ENCODE data around the gene COL27A1.

The COL27A1 gene

DNA sequence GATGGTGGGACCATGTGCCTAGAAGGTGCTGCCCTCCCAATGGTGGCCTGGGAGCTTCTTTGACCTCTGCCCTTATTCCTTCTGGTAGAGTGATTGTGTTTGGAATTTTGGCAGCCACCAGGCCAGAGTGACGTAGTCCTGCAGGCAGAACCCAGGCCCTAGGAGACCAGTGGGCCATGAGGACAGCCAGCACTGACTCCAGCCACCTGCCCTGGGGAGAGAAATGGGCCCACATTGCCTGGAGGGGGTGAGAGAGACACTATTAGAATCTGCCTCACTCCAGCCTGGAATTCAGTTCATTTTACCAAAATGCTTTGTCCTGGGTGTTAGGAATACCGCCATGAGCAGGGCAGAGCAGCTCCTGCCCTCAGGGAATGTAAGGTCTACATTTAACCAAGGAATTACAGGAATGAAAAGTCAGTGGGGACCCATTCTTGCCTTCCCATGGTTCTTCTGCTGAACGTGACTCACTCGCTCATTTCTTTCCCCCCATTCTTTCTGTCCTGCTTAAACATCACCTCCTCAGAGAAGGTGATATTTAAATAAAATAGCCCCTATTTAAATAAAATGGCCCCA, 5.5 kb upstream of the COL27A1 start:
- no peak for DNase-seq

DNA sequence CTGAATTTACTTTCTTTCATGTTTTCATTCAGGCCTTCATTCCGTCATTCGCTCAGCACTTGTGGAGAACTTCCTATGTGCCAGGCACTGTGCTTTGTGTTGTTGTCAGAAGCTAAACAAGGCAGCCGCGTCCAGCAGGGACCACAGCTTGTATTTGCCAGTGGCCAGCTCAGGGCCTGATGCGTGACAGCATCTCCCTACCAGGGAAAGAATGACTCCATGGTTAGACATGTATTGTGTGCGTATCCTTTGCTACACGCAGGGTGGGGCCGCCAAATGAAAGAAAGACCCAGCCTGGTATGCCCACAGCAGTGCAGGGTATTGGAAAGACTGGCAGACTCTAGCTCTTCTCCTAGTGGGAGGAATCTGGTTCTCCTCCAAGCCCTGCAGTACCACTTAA, 4.7 kb upstream of the COL27A1 start:
- DNase-seq = no peak

DNA sequence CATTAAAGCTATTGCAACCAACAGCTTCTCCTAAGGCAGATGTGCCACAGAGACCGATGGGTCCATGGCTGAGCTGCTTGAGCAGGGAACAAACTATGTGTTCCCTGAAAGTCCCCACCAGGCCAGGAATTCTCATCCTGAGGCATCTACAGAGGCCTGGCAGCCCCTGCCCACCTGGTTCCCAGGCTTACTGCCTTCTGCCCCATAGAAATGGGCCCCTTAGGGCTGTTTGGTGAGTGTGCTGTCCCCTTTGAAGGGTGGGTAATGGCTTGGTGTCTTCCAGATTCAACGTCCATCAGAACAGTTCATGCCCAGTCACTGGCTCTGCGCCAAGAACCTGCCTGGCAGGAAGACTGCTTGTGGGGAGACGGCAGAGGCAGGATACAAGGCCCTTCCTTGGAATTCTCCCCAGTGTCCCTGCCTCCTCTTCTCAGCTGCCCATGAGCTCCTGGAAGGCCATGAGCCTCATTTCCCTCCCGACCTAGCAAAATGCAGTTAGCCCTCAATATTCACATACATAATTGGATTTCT, 3.8 kb upstream of the COL27A1 start:
- DNase-seq = no peak

DNA sequence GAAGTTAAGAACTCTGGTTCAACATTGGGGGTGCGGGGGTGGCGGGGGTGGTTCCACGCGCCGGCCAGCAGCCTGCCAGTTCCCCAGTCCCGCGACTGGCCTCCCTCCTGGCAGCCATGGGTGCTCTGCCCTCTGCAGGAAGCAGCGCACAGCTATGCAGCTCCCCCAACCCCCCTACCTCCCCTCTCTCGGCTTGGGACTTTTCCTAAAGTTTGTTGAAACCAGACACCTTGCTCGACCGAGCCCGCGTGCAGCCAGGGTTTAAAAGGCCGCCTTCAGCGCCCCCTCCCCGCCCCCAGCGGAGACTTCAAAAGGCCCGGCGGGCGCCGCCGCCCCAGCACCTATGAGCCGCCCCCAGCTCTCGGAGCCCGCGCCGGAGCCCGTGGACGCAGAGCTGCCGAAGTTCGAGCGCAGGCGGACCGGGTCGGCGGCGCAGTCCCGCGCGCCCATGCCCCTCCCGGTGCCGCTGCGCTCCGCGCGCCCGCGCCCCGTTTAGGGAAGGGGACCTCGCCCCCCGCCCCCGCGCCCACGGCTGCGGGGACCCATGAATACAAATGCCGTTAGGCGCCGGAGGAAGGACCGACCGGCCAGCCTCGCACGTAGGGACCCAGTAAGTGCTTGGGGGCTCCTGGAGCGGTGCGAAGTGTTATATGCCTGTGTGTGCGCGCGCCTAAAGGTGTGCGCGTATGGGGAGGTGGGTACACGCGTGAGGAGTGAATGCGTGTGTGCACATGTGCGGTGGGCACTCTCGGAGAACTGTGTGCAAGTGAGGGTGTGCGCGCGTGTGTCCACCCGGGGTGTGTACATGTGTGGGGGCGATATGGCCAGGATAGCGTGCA, 1.4 kb upstream of the COL27A1 start:
- DNase-seq = peak; percentile 3 to 5

DNA sequence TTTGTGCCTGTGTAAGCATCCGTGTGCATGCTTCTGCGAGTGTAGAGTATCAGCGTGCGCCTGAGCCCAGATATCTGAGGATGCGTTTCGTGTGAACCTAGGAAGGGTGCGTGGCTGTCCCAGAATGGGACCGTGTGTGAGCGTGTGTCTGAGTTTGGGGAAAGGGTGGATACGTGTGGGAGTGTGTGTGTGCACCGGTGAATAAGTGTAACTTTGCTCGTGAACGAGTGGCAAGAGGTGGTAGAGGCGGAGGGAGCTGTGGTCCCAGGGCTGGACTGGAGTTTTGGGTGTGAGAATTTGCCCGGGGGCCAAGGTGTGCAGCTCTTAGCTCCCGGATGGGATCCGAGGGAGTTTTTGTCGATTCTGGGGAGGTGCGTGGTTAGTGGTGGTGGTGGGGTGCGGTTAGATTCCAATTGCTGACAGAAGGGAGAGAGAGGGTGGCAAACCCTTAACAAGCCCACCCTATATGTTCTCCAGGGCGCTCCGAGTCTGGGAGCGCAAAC, 686 bp upstream of the COL27A1 start:
- DNase-seq = no peak

DNA sequence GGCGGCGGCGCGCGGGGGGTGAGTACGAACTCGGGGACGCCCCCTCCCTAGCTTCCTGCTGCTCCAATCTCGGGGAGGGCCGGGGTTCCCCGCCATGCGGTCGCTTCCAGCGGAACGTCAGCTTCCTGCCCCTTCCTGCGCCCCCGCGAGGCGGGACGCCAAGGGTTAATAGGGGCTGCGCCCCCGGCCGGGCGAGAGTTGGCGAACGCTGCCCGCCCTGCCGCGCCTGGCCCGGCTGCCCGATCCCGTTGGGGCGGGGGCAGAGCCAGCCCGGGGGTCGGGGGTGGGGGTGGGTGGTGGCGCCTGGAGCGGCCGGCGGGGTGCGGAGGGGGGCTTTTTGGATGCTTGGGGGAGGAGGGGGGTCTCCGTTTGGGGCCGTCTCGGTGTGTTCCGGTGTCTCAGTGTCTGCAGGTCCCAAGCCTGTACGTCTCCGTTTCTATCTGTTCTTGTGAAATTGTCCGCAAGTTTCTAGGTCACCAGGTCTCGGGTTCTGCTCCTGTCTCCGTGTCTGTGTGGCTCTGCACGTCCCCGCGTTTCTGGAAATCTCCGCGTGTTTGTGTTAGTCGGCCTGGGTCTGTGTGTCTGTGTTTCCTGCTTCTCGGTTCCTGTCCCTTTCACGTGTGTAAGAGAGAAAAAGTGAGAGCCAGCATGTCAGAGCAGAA, 789 bp downstream of the COL27A1 start:
- peak; percentile 6 to 14 for DNase-seq

DNA sequence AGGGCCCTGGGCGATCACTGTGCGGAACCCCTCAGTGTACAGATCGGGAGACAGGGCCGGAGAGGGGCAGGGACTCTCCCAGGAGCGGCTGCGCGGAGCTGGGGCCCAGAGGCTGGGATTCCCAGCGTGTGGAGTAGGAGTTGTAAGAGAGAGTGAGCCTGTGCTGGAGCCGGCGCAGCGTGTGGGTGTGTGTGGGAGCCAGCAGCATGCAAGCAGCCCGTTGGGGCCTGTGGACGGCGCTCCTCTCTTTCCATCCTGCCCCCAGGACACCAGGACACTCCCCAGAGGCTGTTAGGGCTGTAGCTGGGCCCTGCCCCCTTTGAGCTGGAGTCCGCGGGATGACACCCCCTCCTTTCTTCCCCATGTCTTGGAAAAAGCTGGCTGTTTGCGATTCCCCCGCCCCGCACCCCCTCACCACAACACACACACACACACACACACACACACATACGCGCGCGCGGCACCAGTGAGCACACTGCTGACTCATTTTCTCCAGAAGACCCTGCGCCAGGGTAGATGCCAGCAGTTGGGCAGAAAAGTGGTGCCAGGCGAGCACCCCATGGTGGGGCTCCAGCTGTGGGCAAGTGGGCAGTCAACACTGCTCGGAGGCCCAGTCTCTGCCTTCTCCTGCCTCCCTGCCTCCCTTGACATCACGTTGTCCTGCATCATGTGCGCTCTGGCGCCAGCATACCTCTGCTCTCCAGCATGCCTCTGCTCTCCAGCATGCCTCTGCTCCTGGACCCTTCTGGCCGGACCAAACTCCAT, 1.5 kb downstream of the COL27A1 start:
- DNase-seq = no peak

DNA sequence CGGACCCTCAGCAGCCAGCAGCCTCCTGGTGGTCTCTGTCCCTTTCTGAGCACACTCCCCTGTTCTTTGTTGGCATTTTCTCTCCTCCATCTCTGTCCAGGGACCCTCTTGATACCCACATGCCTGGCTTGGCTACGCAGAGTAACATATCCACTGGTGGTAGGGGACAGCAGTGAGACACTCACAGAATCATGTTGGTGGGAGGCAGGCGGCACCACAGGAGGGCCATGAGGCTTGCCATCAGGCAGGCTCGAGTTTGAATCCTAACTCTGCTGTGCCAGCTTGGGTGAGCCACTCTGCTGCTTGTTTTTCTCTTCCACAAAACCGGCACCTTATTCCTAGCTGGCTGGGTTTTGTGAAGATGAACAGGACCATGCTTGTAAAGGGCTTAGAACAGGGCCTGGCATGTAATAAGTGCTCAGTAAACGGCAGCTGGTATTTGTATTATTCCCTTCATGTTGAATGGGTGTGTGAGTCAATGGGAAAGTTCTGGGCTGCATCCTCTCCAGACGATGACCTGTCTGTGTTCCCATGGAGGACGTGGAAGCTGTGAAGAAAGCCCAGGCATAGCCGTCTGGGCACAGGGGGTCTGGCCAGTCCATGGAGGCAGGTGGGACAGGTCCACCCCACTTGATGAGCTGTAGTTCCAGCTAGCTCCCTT, 2.3 kb downstream of the COL27A1 start:
- DNase-seq = no peak

DNA sequence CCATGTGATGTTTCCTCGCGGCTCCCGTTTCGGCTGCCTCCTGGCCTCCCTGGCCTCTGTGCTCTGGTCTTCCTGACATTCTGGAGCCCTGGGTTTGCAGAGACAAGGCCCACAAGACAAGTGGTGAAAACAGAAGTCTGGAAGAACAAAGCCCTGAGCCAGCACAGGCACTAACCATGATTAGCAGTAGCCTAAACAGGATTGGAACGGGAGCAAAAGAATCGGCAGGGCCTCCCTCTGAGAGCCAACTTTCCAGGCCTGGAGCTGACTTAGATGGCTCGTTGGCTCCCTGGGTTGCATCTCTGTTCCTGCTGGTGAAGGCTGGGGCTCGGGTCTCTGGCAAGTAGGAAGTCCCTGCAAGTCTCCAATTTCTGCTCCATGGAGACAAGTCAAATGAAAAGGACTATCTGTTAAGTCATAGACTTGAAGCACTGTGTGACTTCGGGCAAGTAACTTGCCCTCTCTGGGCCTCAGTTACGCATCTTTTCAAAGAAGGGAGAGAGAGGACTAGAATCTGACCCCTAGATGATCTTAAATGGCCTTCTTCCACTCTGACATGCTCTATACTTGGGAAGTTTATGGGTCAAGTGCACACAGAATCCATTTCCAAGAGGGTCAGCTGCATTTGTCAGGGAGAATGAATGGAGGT, 3.3 kb downstream of the COL27A1 start:
- DNase-seq = no peak

DNA sequence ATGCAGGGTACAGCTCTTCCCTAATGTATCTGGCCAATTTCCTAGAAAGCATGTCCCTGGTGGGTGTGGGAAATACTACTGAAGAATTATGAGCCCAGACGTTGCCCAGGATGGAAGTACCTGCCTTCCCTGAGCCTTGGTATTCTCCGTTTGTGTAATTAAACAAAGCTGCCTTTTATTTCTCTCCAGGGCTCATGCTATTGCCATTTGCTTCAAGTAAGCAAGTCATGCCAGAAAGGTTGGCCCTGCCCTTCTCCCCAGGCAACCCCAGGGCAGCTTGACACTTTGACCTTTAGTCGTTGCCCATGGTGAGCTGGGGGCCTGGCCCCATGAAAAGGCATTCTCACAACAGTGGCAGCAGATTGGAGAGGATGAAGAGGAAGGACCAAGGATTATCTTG, 4.4 kb downstream of the COL27A1 start:
- DNase-seq = no peak

DNA sequence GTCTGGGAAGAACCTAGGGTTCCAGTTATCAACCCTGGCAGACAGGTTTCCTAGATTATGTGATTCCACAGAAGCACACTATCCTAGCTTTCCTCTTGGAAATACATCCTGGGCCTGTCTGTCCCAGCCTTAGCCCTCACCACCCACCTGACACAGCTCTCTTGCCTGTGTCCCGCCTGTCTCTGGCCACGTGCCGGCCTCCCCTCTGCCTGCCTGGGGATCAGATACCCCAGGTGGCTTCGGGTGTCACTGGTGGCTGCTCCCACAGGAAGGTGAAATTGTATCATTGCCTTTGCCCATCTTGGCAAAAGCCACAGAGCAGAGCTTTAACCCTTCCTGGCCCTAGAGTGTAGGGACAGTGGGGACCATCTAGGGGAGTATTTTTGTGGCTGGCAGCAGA, 6.2 kb downstream of the COL27A1 start:
- no peak for DNase-seq

DNA sequence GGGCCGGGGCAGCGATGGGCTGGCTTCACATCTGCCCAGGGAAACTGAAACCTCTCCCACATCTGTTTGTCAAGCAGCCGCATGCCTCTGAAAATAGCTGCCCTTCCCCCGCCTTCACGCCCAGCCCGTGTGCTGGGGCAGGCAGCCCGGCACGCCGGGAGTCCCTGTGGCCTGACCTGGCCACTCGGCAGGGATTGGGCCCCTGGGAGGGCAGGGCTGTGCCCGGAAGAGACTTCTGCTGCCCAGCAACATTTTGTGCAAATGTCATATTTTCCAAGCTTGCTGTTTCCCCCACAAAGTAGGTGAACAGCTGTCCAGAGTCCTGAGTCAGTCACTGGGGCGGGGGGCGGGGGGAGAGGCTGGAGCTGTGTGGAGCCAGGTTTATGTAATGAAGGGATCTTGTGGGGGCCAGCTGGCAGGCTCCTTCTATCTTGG, 8.2 kb downstream of the COL27A1 start:
- no peak for DNase-seq

DNA sequence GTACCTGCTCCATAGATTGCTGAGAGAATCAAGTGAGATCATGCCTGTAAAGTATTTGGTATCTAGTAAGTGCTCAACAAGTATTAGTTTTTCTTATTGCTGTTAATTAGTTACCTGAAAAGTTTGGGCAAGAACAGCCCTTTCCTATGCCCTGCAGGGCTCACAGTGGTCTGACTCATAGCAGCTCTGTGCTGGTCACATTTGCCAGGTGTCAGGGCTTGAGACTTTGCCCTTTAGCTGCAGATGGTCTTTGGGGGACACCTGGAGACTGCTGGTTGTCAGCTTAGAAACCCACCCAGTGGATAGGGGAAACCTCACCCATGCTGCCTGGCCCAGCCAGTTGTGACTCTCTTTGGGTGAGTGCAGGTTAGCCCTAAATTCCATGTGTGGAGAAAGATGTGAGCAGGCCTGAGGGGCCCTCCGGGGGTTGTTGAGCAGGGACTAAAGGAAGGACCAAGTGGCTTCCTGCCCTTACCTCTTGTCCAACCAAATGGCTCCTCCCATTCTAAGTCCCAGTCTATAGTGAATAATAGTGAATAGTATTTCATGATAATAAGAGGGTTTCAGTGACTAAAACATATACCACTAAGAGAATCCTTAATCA, 9.0 kb downstream of the COL27A1 start:
- no peak for DNase-seq

DNA sequence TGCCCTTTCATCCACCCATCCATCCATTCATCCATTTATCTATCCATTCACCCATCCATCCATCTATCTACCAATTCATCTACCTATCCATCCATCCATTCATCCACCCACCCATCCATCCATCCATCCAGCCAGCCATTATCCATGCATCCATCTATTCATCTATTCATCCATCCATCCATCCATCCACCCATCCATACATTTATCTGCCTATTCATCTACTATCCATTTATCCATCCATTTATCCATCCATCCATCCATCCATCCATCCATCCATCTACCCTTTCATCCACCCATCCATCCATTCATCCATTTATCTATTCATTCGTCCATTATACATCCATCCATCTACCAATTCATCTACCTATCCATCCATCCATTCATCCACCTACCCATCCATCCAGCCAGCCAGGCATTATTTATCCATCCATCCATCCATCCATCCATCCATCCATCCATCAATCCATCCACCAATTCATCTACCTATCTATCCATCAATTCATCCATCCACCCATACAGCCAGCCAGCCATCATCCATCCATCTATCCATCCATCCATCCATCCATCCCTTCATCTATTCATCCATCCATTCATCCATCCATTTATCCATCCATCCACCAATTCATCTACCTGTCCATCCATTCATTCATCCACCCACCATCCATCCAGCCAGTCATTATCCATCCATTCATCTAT, 10.2 kb downstream of the COL27A1 start:
- DNase-seq = no peak

DNA sequence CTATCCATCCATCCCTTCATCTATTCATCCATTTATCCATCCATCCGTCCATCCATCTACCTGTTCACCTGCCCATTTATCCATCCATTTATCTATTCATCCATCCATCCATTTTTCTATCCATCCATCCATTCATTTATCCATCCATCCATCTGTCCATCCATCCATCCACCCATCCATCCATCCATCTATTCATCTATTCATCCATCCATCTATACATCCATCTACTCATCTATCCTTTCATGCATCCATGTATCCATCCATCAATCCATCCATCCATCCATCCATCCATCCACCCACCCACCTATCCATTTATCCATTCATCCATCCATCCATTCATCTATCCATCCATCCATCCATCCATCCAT, 10.8 kb downstream of the COL27A1 start:
- no peak for DNase-seq

DNA sequence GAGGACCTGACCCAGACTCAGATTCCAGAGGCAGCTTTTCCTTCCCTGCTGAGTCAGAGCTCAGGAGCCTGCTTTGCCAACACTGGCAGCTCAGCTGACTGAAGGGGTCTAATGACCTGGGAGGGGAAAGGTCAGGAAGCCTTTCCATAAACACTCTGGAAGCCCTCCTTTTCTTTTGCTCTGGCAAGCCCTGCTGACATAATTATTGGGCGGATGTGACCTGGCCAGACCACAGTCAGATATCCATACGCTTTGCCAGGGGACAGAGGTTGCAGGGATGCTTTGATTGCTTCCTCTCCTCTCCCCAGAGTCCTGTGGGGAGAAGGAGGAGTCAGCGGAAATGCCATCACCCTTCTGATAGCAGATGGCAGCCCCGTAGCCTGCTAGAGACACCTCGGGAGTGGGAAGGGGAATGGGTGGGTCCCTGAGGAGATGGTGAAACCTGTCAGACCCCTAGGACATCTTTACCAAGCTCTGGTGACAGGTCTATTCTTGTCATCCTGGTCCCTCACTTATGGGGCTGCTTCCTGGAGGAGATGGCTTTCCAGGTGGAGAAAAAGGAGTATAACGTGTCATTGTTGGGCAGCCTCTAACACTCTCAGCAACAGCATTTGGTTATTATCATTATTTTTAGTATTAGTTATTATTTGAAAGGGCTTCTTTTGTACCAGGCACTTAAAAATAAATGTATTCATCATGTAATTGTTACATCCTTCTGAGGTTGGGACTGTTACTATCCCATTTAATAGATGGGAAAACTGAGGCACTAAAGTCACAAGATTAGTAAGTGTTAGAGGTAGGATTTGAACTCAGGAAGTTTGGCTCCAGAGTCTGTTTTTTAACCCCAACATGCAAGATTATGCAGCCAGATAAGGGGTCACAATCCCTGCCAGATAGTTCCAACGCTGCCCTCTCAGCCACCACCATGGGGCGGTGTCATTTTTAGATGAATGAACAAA, 11.6 kb downstream of the COL27A1 start:
- DNase-seq = no peak

DNA sequence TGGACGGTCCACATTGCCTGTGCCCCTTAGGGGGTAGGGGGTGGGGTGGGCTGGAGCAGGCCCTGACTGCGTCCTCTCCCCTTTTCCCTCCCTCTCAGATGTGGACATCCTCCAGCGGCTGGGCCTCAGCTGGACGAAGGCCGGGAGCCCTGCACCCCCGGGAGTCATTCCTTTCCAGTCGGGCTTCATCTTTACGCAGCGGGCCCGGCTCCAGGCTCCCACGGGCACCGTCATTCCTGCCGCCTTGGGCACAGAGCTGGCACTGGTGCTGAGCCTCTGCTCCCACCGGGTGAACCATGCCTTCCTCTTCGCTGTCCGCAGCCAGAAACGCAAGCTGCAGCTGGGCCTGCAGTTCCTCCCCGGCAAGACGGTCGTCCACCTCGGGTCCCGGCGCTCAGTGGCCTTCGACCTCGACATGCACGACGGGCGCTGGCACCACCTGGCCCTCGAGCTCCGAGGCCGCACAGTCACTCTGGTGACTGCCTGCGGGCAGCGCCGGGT, 12.3 kb downstream of the COL27A1 start:
- no peak for DNase-seq

DNA sequence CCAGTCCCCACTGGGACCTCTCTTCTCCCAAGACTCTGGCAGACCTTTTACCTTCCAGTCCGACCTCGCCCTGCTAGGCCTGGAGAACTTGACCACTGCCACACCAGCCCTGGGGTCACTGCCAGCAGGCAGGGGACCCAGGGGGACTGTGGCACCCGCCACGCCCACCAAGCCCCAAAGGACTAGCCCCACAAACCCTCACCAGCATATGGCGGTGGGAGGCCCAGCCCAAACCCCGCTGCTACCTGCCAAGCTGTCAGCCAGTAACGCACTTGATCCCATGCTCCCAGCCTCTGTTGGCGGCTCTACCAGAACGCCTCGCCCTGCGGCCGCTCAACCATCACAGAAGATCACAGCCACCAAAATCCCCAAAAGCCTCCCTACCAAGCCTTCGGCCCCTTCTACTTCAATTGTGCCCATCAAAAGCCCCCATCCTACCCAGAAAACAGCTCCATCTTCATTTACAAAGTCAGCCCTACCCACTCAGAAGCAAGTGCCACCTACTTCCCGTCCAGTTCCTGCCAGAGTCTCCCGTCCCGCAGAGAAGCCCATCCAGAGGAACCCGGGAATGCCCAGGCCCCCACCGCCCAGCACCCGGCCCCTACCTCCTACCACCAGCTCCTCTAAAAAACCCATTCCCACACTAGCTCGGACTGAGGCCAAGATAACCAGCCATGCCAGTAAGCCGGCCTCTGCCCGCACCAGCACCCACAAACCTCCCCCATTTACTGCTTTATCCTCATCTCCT, 13.1 kb downstream of the COL27A1 start:
- DNase-seq = no peak
